ENCODE measurements around the gene NR4A3. TPM values are rescaled to one million over a fixed set of nuclear protein-coding genes. Genes with fewer than 3 reads are reported as not detected.

Gene NR4A3
- total RNA-seq, 6 experiments from 2014 or later, result 0.13 to 1.2 (median 0.30) TPM

- peaks cover 0 to 37% (median 10%) of the 10 kb centered on the region in 4 donors for H3K4me1 ChIP-seq
- WGBS (ENCODE audit: insufficient coverage, low coverage, low lambda C conversion rate, missing lambda C conversion rate), result 17% methylated on average over 26 of the region's 44 CpGs
- intact Hi-C loops (cut with DNase I), result no loop called here
Observed at GRCh38 chr9:99825172-99826046, 3.7 kb downstream of the NR4A3 start.

GRCh38 chr9:99826579-99826978, 4.9 kb downstream of the NR4A3 start:
- TF ChIP-seq CTCF (IDR thresholded peaks at IDR 0.05) (no peak), POLR2A (IDR thresholded peaks at IDR 0.05) (no peak)
- peaks cover 0 to 37% (median 10%) of the 10 kb centered on the region in 4 donors for H3K4me1 ChIP-seq
- intact Hi-C loops (cut with DNase I), result no loop called here
- no peaks in the 10 kb centered on the region for H3K36me3 ChIP-seq
- peaks cover 0 to 25% of the 10 kb centered on the region in 2 donors for H3K27me3 ChIP-seq
- no peak overlapping the region for H3K4me3 ChIP-seq
- 91% methylated on average over 3 of the region's 3 CpGs for WGBS (ENCODE audit: insufficient coverage, low coverage, low lambda C conversion rate, missing lambda C conversion rate)
- DNase-seq, result no peak
- no peak for ATAC-seq
- no peaks in the 10 kb centered on the region for H3K9me3 ChIP-seq
- H3K27ac ChIP-seq, result no peak overlapping the region

More at GRCh38 chr9:99825172-99826046, 3.7 kb downstream of the NR4A3 start:
- peak in 2 of 3 donors; percentile 25 to 57 for DNase-seq
- Histone ChIP-seq H3K27ac (no peak overlapping the region), H3K36me3 (no peaks in the 10 kb centered on the region), H3K27me3 (peaks cover 0 to 25% of the 10 kb centered on the region in 2 donors), H3K4me3 (no peak overlapping the region), H3K9me3 (no peaks in the 10 kb centered on the region)
- ATAC-seq, result no peak
- no peak for TF ChIP-seq CTCF (IDR thresholded peaks at IDR 0.05)
- no peak for TF ChIP-seq POLR2A (IDR thresholded peaks at IDR 0.05)

- DNase-seq (no peak), ATAC-seq (no peak)
- Histone ChIP-seq H3K4me3 (no peak overlapping the region), H3K4me1 (peaks cover 0 to 33% (median 10%) of the 10 kb centered on the region in 4 donors), H3K27ac (no peak overlapping the region), H3K27me3 (peaks cover 0 to 30% of the 10 kb centered on the region in 2 donors), H3K36me3 (no peaks in the 10 kb centered on the region), H3K9me3 (no peaks in the 10 kb centered on the region)
- TF ChIP-seq POLR2A (IDR thresholded peaks at IDR 0.05), result no peak
- TF ChIP-seq CTCF (IDR thresholded peaks at IDR 0.05), result no peak
- intact Hi-C loops (cut with DNase I), result no loop called here
- 71% methylated on average over 2 of the region's 2 CpGs for WGBS (ENCODE audit: insufficient coverage, low coverage, low lambda C conversion rate, missing lambda C conversion rate)
Observed at GRCh38 chr9:99827244-99827643, 5.6 kb downstream of the NR4A3 start.

- DNase-seq, result no peak
- Histone ChIP-seq H3K27ac (no peak overlapping the region), H3K9me3 (no peaks in the 10 kb centered on the region), H3K4me1 (peaks cover 0 to 26% (median 10%) of the 10 kb centered on the region in 4 donors), H3K27me3 (peaks cover 0 to 34% of the 10 kb centered on the region in 2 donors), H3K36me3 (no peaks in the 10 kb centered on the region), H3K4me3 (no peak overlapping the region)
- 100% methylated on average over 1 of the region's 15 CpGs for WGBS (ENCODE audit: insufficient coverage, low coverage, low lambda C conversion rate, missing lambda C conversion rate)
- TF ChIP-seq POLR2A (IDR thresholded peaks at IDR 0.05), result no peak
- no peak for TF ChIP-seq CTCF (IDR thresholded peaks at IDR 0.05)
- ATAC-seq, result no peak
- intact Hi-C loops (cut with DNase I), result no loop called here
Observed at GRCh38 chr9:99828054-99828416, 6.3 kb downstream of the NR4A3 start.

Data from right lobe of liver (tissue), 6 donors.